Measurements from ENCODE around the gene NUDT3.
"Not testable (repeated sequence)": the region's sequence is repeated elsewhere in the genome, so short reads cannot be mapped to it uniquely, and the experiment has no call there.

The NUDT3 gene

GRCh38 chr6:34247481-34248197 is 144.8 kb downstream of the NUDT3 start:
- DNase-seq: no peak

GRCh38 chr6:34246563-34247391 is 145.7 kb downstream of the NUDT3 start:
- DNase-seq: no peak

- DNase-seq: no peak
These were observed 146.3 kb downstream of the NUDT3 start for GRCh38 chr6:34246249-34246562.

GRCh38 chr6:34245761-34246140 is 146.7 kb downstream of the NUDT3 start:
- DNase-seq: not testable (repeated sequence)

- DNase-seq: not testable (repeated sequence)
These were observed 147.3 kb downstream of the NUDT3 start for GRCh38 chr6:34245032-34245760.

GRCh38 chr6:34243901-34244884 is 148.3 kb downstream of the NUDT3 start:
- DNase-seq: peak in 1 of 2 donors; percentile 57

- DNase-seq: no peak
These were observed 149.2 kb downstream of the NUDT3 start for GRCh38 chr6:34243131-34243771.

GRCh38 chr6:34242252-34243130 is 150.0 kb downstream of the NUDT3 start:
- DNase-seq: no peak

GRCh38 chr6:34241351-34242215 is 150.9 kb downstream of the NUDT3 start:
- no peak for DNase-seq

- DNase-seq: no peak
These were observed 151.9 kb downstream of the NUDT3 start for GRCh38 chr6:34240329-34241248.

- no peak for DNase-seq
These were observed 152.6 kb downstream of the NUDT3 start for GRCh38 chr6:34239893-34240292.

GRCh38 chr6:34239500-34239825 is 153.0 kb downstream of the NUDT3 start:
- DNase-seq: no peak

GRCh38 chr6:34238585-34239499 is 153.6 kb downstream of the NUDT3 start:
- no peak for DNase-seq

GRCh38 chr6:34237722-34238584 is 154.5 kb downstream of the NUDT3 start:
- DNase-seq: peak; percentile 59 to 71

- DNase-seq: no peak
These were observed 155.2 kb downstream of the NUDT3 start for GRCh38 chr6:34237316-34237721.

GRCh38 chr6:34236443-34237315 is 155.8 kb downstream of the NUDT3 start, which contains the start of gene HMGA1:
HMGA1 (plus strand) TSS chr6:34236873; CDS start chr6:34240781, 3,908 bp downstream.
- DNase-seq: peak; percentile 84 to 87
